Natural killer cell (primary cell): Measurements from ENCODE around the gene NINJ1. TPM values are rescaled to one million over a fixed set of nuclear protein-coding genes. Genes with fewer than 3 reads are reported as not detected.

Experiments used
- ATAC-seq, 3 donors: fragments of 150-1000 bp in 2 of 3; fragments of 200-7000 bp in 1 of 3; cut with Tn5 transposase; 1 replicate in 1 of 3; 2 replicates in 2 of 3; pipeline ENCODE4 v1.10.0; 2021; ENCODE audit warnings: mild to moderate bottlenecking in 2 of 3, moderate library complexity in 2 of 3
- DNase-seq, 2 donors: peaks; one replicate each; pipeline versions ENCODE4 v3.0.0 to v3.0.0-alpha.2; 2013 to 2021; ENCODE audit warnings: mixed read lengths in 1 of 2
- H3K27ac ChIP-seq: one replicate; pipeline ENCODE4 v1.5.1; 2013; ENCODE audit warnings: mild to moderate bottlenecking, low read length
- H3K27me3 ChIP-seq: one replicate; pipeline ENCODE4 v1.6.1; 2013; ENCODE audit warnings: low read length; ENCODE audit not compliant: control insufficient read depth, insufficient read depth
- H3K36me3 ChIP-seq: one replicate; pipeline ENCODE4 v1.6.1; 2013; ENCODE audit warnings: low read length; ENCODE audit not compliant: control insufficient read depth, insufficient read depth
- H3K4me1 ChIP-seq: one replicate; pipeline ENCODE4 v1.6.1; 2013; ENCODE audit warnings: low read length; ENCODE audit not compliant: control insufficient read depth, insufficient read depth
- H3K4me3 ChIP-seq: one replicate; pipeline ENCODE4 v1.5.1; 2013; ENCODE audit warnings: low read length
- H3K9me3 ChIP-seq: one replicate; pipeline ENCODE4 v1.6.1; 2013; ENCODE audit warnings: low read length; ENCODE audit not compliant: control insufficient read depth, insufficient read depth
- H3K27ac Mint-ChIP-seq, 2 donors: one replicate each; pipeline ENCODE4 v1.8.0; 2022; ENCODE audit warnings: mild to moderate bottlenecking in 2 of 2, mixed read lengths in 2 of 2, moderate library complexity in 1 of 2
- H3K27me3 Mint-ChIP-seq, 2 donors: one replicate each; pipeline ENCODE4 v1.8.0; 2022; ENCODE audit warnings: low read depth in 2 of 2, mixed read lengths in 2 of 2
- H3K36me3 Mint-ChIP-seq: one replicate; pipeline ENCODE4 v1.8.0; 2022; ENCODE audit warnings: mixed read lengths
- H3K4me1 Mint-ChIP-seq, 2 donors: one replicate each; pipeline ENCODE4 v1.8.0; 2022; ENCODE audit warnings: mixed read lengths in 2 of 2
- H3K4me3 Mint-ChIP-seq: one replicate; pipeline ENCODE4 v1.8.0; 2022; ENCODE audit warnings: mild to moderate bottlenecking, moderate library complexity, mixed read lengths
- H3K9me3 Mint-ChIP-seq, 2 donors: one replicate each; pipeline ENCODE4 v1.8.0; 2022; ENCODE audit warnings: mixed read lengths in 2 of 2
- CTCF ChIP-seq: fragments of 200-600 bp; IDR thresholded peaks from one replicate; pipeline ENCODE4 v1.8.0; 2022; ENCODE audit warnings: antibody characterized with exemption
- WGBS: methylation state at CpG from one replicate; pipeline ENCODE4 v1.1.7; 2013; ENCODE audit warnings: missing lambda C conversion rate; ENCODE audit not compliant: insufficient coverage; 5-methylcytosine and 5-hydroxymethylcytosine counted together
- intact Hi-C: fragments of 100-400 bp; cut with micrococcal nuclease; formaldehyde crosslinking; loops from one replicate; pipeline ENCODE4 v1.14.2; 2022
- total RNA-seq, 4 donors: library from RNA; stranded (reverse); fragments of 120-200 nt in 1 of 4; gene quantifications; one replicate each; pipeline versions ENCODE4 v1.2.3 to v1.2.4, GENCODE V29; 2013 to 2022

The NINJ1 gene
- total RNA-seq, 3 donors from 2014 or later (not counting 1 experiment from before 2014, with no cell fraction given), result 87.3 to 121 (median 93.8) TPM

- Histone ChIP-seq H3K27ac (no peak overlapping the region), H3K27me3 (no peaks in the 10 kb centered on the region), H3K4me1 (peaks cover 5% of the 10 kb centered on the region), H3K4me3 (no peak overlapping the region), H3K9me3 (no peaks in the 10 kb centered on the region), H3K36me3 (no peaks in the 10 kb centered on the region)
- ATAC-seq (peak; percentile 90 to 99 (median 98)), DNase-seq (peak; percentile 68 to 81)
- Mint-ChIP-seq H3K9me3 (no peaks in the 10 kb centered on the region), H3K36me3 (no peaks in the 10 kb centered on the region), H3K4me3 (no peak overlapping the region), H3K27me3 (no peaks in the 10 kb centered on the region), H3K4me1 (peaks cover 0 to 6% of the 10 kb centered on the region in 2 donors), H3K27ac (no peak overlapping the region)
- intact Hi-C loops, result loop anchor here (2.0 to 10.0 kb wide), 3 partner anchors 143 to 803 kb away; no protein-coding TSS in a partner anchor
- peak; percentile 92 for TF ChIP-seq CTCF
- WGBS, result 23% methylated on average over 19 of the region's 19 CpGs
Observed at GRCh38 chr9:93159601-93160471, 25.8 kb upstream of the NINJ1 start.

DNA sequence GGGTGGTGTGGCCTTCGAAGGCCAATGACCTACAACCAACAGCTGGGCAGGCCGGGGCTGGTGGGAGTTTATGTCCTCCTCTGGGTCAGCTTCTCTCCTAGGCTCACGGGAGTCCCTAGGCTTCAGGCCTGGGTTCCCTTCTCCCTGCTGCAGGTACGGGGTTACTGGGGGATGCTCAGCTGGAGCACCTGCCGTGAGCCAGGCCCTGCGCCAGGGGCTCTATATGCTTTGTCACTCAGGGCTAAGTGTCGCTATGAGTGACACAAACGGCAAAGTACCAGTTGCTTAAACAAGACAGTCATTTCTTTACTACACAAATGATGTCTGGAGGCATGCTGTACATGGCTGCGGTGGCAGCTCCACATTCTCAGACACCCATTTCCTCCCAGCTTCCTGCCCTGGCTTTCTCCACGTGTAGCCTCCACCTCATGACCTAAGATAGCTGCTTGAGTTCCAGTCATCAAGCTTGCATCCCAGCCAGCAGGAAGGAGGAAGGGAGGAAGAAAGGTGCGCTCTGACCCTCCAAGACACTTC lies 22.5 kb upstream of the NINJ1 start:
- Histone ChIP-seq H3K9me3 (no peaks in the 10 kb centered on the region), H3K27me3 (no peaks in the 10 kb centered on the region), H3K36me3 (no peaks in the 10 kb centered on the region), H3K4me3 (no peak overlapping the region), H3K27ac (no peak overlapping the region), H3K4me1 (peaks cover 5% of the 10 kb centered on the region)
- H3K4me1 Mint-ChIP-seq, result peaks cover 0 to 6% of the 10 kb centered on the region in 2 donors
- no peak for DNase-seq
- H3K27me3 Mint-ChIP-seq, result no peaks in the 10 kb centered on the region
- no peaks in the 10 kb centered on the region for H3K36me3 Mint-ChIP-seq
- H3K4me3 Mint-ChIP-seq, result no peak overlapping the region
- no peak for TF ChIP-seq CTCF
- no peak overlapping the region for H3K27ac Mint-ChIP-seq
- WGBS, result 67% methylated on average over 11 of the region's 11 CpGs
- intact Hi-C loops, result loop anchor here (10.0 kb wide), 1 partner anchor 408 kb away; no protein-coding TSS in a partner anchor
- H3K9me3 Mint-ChIP-seq, result no peaks in the 10 kb centered on the region
- ATAC-seq, result no peak

- Mint-ChIP-seq H3K27me3 (no peaks in the 10 kb centered on the region), H3K27ac (no peak overlapping the region), H3K4me3 (no peak overlapping the region), H3K9me3 (no peaks in the 10 kb centered on the region), H3K4me1 (peaks cover 0 to 6% of the 10 kb centered on the region in 2 donors), H3K36me3 (no peaks in the 10 kb centered on the region)
- no peaks in the 10 kb centered on the region for H3K36me3 ChIP-seq
- no peak overlapping the region for H3K27ac ChIP-seq
- 94% methylated on average over 16 of the region's 16 CpGs for WGBS
- intact Hi-C loops, result loop anchor here (10.0 kb wide), 1 partner anchor 409 kb away; no protein-coding TSS in a partner anchor
- TF ChIP-seq CTCF, result no peak
- no peak for ATAC-seq
- H3K27me3 ChIP-seq, result no peaks in the 10 kb centered on the region
- no peaks in the 10 kb centered on the region for H3K9me3 ChIP-seq
- peaks cover 5% of the 10 kb centered on the region for H3K4me1 ChIP-seq
- no peak overlapping the region for H3K4me3 ChIP-seq
- no peak for DNase-seq
Observed at GRCh38 chr9:93155716-93156474, 21.8 kb upstream of the NINJ1 start.
